SIG-M5 treated with dmso at 0.1 percent for 504 hours (cell line): Measurements from ENCODE around the gene HOXB4.

Experiments
- DNase-seq: peaks from one replicate; lab custom pipeline; 2025; ENCODE audit not compliant: unreplicated experiment; lab: John Stamatoyannopoulos, UW

The HOXB4 gene

DNA sequence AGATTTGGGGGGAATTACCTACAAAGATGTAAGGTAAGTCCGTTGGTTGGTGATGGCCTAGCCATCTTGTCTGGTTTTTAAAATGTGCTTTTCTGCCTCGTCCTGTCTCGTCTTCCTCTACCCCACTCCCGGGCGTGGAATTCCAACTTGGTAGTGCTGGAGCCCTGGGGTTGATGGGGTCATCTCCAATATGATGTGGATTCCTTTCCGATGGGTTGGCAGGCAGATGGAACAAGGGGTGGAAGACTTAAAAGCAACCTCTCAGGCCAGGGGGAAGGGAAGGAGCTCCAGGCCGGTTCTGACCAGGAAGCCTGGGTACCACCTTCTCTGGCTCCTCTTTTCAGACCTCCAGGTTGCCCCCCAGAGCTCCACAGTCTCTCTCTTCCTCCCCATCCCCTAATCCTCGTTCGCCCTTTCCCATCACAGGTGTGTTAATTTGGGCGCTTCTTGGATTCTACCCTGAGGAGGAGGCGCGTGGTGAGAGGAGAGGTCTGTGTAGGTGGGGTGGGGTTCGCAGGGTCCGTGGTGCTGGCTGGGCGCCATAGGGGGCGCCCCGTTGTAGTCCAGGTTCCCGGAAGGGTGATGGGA lies 28.1 kb downstream of the HOXB4 start:
- DNase-seq, result no peak

- no peak for DNase-seq
These were observed 28.9 kb downstream of the HOXB4 start for GRCh38 chr17:48549281-48549630.

GRCh38 chr17:48548523-48549280 lies 29.4 kb downstream of the HOXB4 start:
- no peak for DNase-seq

GRCh38 chr17:48547808-48548522 lies 30.2 kb downstream of the HOXB4 start:
- DNase-seq, result no peak

GRCh38 chr17:48546924-48547807 lies 31.0 kb downstream of the HOXB4 start:
- no peak for DNase-seq

GRCh38 chr17:48546137-48546923 lies 31.8 kb downstream of the HOXB4 start:
- no peak for DNase-seq

- DNase-seq, result no peak
These were observed 32.6 kb downstream of the HOXB4 start for GRCh38 chr17:48545539-48545938.

DNA sequence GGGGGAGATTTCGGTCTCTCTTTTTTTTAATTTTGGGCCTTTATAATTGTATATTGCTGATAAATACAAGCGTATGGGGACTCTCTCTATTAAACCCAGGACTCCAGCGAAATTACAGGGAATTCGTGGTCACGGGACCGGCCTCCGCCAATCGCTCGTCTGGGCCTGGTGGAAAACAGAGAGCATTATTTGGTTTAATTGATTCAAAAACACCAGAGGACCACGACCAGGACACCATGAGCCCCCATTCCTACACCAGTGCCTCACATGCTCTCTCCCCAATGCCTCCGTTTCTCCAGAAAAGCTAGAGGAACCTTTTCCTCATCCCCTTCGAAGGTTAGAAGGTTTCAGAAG lies 33.2 kb downstream of the HOXB4 start, which contains the start of gene HOXB2:
TSS of gene HOXB2 (minus strand) at position 88 of the 354 bp plus-strand sequence. CDS start 198 bp downstream, outside the sequence.
- DNase-seq, result no peak

- no peak for DNase-seq
These were observed 33.7 kb downstream of the HOXB4 start for GRCh38 chr17:48544349-48545021.

- no peak for DNase-seq
These were observed 34.2 kb downstream of the HOXB4 start for GRCh38 chr17:48543854-48544348.

- DNase-seq, result no peak
These were observed 34.9 kb downstream of the HOXB4 start for GRCh38 chr17:48543107-48543853.

DNA sequence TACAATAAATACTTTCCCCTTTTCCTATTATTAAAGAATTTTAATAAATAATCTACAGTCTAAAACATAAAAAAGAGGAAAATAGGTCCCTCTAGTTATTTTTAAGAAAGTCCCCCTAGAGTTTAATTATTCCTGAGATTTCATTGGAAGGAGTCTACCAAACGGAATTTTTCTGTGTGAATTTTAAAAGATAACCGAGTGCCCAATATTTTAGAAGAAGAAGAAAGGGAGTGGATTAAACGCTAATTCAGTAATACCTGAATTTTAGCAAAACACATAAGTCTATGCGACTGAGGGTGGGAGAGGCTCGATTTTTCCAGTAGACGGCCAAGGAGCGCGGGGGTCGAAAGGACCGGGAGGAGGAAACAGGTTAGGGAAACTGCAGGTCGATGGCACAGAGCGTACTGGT lies 35.4 kb downstream of the HOXB4 start:
- DNase-seq, result no peak

GRCh38 chr17:48542114-48542656 lies 36.0 kb downstream of the HOXB4 start:
- no peak for DNase-seq

GRCh38 chr17:48541577-48542113 lies 36.5 kb downstream of the HOXB4 start:
- no peak for DNase-seq

GRCh38 chr17:48541036-48541576 lies 37.0 kb downstream of the HOXB4 start:
- DNase-seq, result no peak

- DNase-seq, result no peak
These were observed 37.9 kb downstream of the HOXB4 start for GRCh38 chr17:48540213-48540612.

- no peak for DNase-seq
These were observed 39.0 kb downstream of the HOXB4 start for GRCh38 chr17:48539177-48539576.

DNA sequence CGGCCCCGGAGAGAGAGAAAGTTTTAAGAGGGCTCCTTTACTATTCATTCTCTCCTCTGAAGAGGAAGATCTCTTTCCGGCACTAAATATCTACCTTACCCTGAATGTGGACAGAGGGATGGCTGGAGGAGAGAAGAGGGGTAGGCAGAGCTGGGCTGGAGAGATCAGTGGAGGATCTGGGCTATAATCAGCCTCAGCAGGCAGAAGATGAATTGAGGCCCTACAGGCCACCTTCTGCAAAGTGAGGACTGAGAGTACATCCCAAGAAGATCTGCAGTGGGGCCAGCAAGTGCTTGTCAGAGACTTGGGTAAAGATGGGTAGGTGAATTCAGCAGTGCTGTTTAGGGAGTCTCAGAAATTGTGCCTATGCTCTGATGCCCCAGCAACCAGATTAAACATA lies 40.8 kb downstream of the HOXB4 start:
- no peak for DNase-seq
